ENCODE results near the gene C1QTNF9. TPM values are rescaled to one million over a fixed set of nuclear protein-coding genes. Genes with fewer than 3 reads are reported as not detected.

Gene C1QTNF9
- total RNA-seq, 1 experiment from 2014 or later = not detected

DNA sequence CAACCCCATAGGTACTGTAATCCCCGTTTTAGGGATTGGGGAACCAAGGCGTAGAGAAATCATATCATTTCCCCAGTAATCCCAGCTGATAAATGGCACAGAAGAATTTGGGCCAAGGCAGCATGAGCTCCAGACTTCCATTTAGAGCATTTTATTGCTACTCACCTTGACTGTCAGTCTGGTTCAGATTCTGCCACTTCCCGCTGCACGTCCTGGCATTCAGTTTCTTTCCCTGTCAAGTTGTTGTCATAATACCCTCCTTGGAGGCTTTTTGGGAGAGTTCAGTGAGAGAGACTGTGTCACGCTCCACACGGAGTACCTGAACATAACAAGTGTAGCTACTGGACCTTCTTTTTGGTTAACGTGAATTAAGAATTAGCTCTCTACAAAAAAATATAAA lies 7.5 kb upstream of the C1QTNF9 start (continued):
- TF ChIP-seq, protein P1, sequence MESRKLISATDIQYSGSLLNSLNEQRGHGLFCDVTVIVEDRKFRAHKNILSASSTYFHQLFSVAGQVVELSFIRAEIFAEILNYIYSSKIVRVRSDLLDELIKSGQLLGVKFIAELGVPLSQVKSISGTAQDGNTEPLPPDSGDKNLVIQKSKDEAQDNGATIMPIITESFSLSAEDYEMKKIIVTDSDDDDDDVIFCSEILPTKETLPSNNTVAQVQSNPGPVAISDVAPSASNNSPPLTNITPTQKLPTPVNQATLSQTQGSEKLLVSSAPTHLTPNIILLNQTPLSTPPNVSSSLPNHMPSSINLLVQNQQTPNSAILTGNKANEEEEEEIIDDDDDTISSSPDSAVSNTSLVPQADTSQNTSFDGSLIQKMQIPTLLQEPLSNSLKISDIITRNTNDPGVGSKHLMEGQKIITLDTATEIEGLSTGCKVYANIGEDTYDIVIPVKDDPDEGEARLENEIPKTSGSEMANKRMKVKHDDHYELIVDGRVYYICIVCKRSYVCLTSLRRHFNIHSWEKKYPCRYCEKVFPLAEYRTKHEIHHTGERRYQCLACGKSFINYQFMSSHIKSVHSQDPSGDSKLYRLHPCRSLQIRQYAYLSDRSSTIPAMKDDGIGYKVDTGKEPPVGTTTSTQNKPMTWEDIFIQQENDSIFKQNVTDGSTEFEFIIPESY (IDR thresholded peaks at IDR 0.05; ENCODE audit: extremely low read depth, insufficient replicate concordance, low read length) = no peak
- TF ChIP-seq CEBPB (IDR thresholded peaks at IDR 0.05; ENCODE audit: low read depth) = no peak
- TF ChIP-seq EZH2phosphoT487 (IDR thresholded peaks at IDR 0.05; ENCODE audit: borderline replicate concordance) = no peak
- no peak for TF ChIP-seq ELF1 (IDR thresholded peaks at IDR 0.05; ENCODE audit: borderline replicate concordance, low read depth)

DNA sequence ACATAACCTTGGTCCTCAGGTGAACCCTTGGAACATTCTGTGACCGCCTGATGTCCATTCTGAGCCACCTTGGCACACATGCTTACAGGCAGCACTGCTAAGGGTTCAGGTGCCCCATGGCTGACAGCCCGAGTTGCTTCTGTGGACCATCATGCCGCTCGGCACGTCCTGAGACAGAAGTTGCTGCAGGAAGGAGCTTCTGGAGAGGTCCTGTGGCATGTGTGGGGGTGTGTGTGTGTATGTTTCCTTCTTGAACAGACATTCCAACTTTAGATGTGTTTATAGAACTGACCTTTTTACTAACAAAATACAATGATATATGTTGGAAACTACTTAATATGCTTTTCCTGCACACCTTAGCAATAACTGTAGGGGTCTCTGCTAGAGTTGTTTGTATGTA lies 4.8 kb upstream of the C1QTNF9 start:
- POLR2A ChIA-PET = no interaction called here
- RAD21 ChIA-PET (ENCODE audit: low non-redundant PET in 1 of 2, low total read pairs in 2 of 2, uncharacterized antibody in 2 of 2, unreplicated experiment in 2 of 2) = no interaction called here

DNA sequence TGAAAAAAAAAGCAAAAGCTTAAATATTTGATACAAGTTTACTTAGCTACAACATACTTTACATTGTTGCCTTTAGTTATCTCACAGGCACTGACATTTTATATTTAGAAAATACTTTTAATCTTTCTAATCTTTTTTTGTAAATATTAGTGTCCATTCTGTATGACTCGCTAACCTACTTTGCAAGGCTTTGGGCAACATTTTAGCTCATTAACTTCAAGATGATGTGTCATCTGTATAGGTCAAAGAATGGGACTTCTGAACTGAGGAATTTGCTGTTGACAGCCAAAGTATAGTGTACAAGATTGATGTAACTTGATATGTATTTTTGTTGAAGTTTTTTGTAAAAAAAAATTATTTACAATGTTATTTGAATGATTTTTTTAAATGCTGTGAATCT lies 2.7 kb upstream of the C1QTNF9 start:
- ATAC-seq = no peak
- Histone ChIP-seq H3K27me3 (ENCODE audit: insufficient read depth, low read length) (no peaks in the 10 kb centered on the region), H3K36me3 (ENCODE audit: control insufficient read depth in 1 of 2, insufficient read depth in 2 of 2, low read length in 2 of 2) (peaks cover 5% of the 10 kb centered on the region in 2 experiments; a peak in 3 of 4 replicates), H3K9me3 (ENCODE audit: control insufficient read depth in 1 of 2, insufficient read depth in 1 of 2, low read depth in 1 of 2, low read length in 2 of 2) (no peaks in the 10 kb centered on the region), H4K20me1 (ENCODE audit: insufficient read depth) (no peaks in the 10 kb centered on the region), H3K27ac (ENCODE audit: low read depth, low read length) (no peak overlapping the region), H3K4me1 (ENCODE audit: control insufficient read depth in 1 of 2, insufficient read depth in 2 of 2, low read length in 2 of 2) (no peaks in the 10 kb centered on the region), H3K4me2 (ENCODE audit: low read length) (no peak overlapping the region), H3K4me3 (replicated peaks in 1 of 2; ENCODE audit: low read depth in 1 of 2, low read length in 2 of 2) (no peak overlapping the region), H3K79me2 (ENCODE audit: insufficient read depth, low read length) (no peaks in the 10 kb centered on the region), H3K9ac (ENCODE audit: low read length) (no peak overlapping the region), H2AFZ (ENCODE audit: low read depth, low read length, poor library complexity, severe bottlenecking) (no peak overlapping the region), H3K9me2 (ENCODE audit: insufficient read depth) (no peaks in the 10 kb centered on the region)
- no TSS peak for BruUV-seq (replicated peaks)
- RAD21 ChIA-PET (ENCODE audit: low non-redundant PET in 1 of 2, low total read pairs in 2 of 2, uncharacterized antibody in 2 of 2, unreplicated experiment in 2 of 2) = no interaction called here
- DNase-seq (ENCODE audit: low read depth, low spot score) = no peak
- intact Hi-C loops (cut with micrococcal nuclease) = no loop called here
- POLR2A ChIA-PET = interaction anchor here (0.6 kb wide), 1 partner anchor 198 kb away, joined by 3 read pairs; no protein-coding TSS in a partner anchor
- CTCF ChIA-PET = no interaction called here
- no peak for TF ChIP-seq POLR2A (IDR thresholded peaks at IDR 0.05; ENCODE audit: borderline replicate concordance, extremely low read depth, insufficient read depth, insufficient read length)
- no peak for TF ChIP-seq JUND (IDR thresholded peaks at IDR 0.05)
- no peak for TF ChIP-seq TCF7L2 (IDR thresholded peaks at IDR 0.05; ENCODE audit: borderline replicate concordance, extremely low read depth, insufficient read depth, insufficient read length)
- TF ChIP-seq ELF1 (IDR thresholded peaks at IDR 0.05; ENCODE audit: borderline replicate concordance, low read depth) = no peak
- TF ChIP-seq RAD21 (IDR thresholded peaks at IDR 0.05; ENCODE audit: low read depth) = no peak
- TF ChIP-seq, protein P1 (IDR thresholded peaks at IDR 0.05; ENCODE audit: extremely low read depth, insufficient replicate concordance, low read length) = no peak
- no peak for TF ChIP-seq POLR2AphosphoS5 (IDR thresholded peaks at IDR 0.05; ENCODE audit: low read depth, low read length)
- TF ChIP-seq YY1 (IDR thresholded peaks at IDR 0.05; ENCODE audit: extremely low read depth, insufficient replicate concordance, low read depth, low read length) = no peak
- TF ChIP-seq EZH2phosphoT487 (IDR thresholded peaks at IDR 0.05; ENCODE audit: borderline replicate concordance) = no peak
- TF ChIP-seq SIN3A (IDR thresholded peaks at IDR 0.05; ENCODE audit: low read depth) = no peak
- no peak for TF ChIP-seq EGR1 (IDR thresholded peaks at IDR 0.05; ENCODE audit: low read depth)

More for the DNA sequence above, 4.8 kb upstream of the C1QTNF9 start:
- ATAC-seq (no peak), DNase-seq (ENCODE audit: low read depth, low spot score) (no peak)
- CTCF ChIA-PET = no interaction called here
- TF ChIP-seq ELF1 (IDR thresholded peaks at IDR 0.05; ENCODE audit: borderline replicate concordance, low read depth) (no peak), ZFX (IDR thresholded peaks at IDR 0.05) (no peak), EZH2 (IDR thresholded peaks at IDR 0.05) (no peak), POLR2A (IDR thresholded peaks at IDR 0.05; ENCODE audit: borderline replicate concordance, extremely low read depth, insufficient read depth, insufficient read length) (no peak)
- Histone ChIP-seq H3K27ac (ENCODE audit: low read depth, low read length) (no peak overlapping the region), H2AFZ (ENCODE audit: low read depth, low read length, poor library complexity, severe bottlenecking) (no peak overlapping the region), H3K27me3 (ENCODE audit: insufficient read depth, low read length) (no peaks in the 10 kb centered on the region), H3K4me1 (ENCODE audit: control insufficient read depth in 1 of 2, insufficient read depth in 2 of 2, low read length in 2 of 2) (no peaks in the 10 kb centered on the region), H3K9me3 (ENCODE audit: control insufficient read depth in 1 of 2, insufficient read depth in 1 of 2, low read depth in 1 of 2, low read length in 2 of 2) (no peaks in the 10 kb centered on the region), H3K4me3 (replicated peaks in 1 of 2; ENCODE audit: low read depth in 1 of 2, low read length in 2 of 2) (no peak overlapping the region), H3K36me3 (ENCODE audit: control insufficient read depth in 1 of 2, insufficient read depth in 2 of 2, low read length in 2 of 2) (peaks cover 5 to 13% of the 10 kb centered on the region in 2 experiments; a peak in 3 of 4 replicates), H4K20me1 (ENCODE audit: insufficient read depth) (no peaks in the 10 kb centered on the region), H3K9me2 (ENCODE audit: insufficient read depth) (no peaks in the 10 kb centered on the region), H3K79me2 (ENCODE audit: insufficient read depth, low read length) (no peaks in the 10 kb centered on the region), H3K4me2 (ENCODE audit: low read length) (no peak overlapping the region), H3K9ac (ENCODE audit: low read length) (no peak overlapping the region)
- intact Hi-C loops (cut with micrococcal nuclease) = no loop called here
- BruUV-seq (replicated peaks) = no TSS peak

All from HCT116 (cell line).